Liver (tissue), 9 donors: ENCODE results near the gene DLL4. TPM values are rescaled to one million over a fixed set of nuclear protein-coding genes. Genes with fewer than 3 reads are reported as not detected.

Experiments
- DNase-seq: peaks from one replicate; pipeline ENCODE4 v3.0.0-alpha.2; 2017; ENCODE audit warnings: low spot score
- H3K27ac ChIP-seq, 2 donors: one replicate each; pipeline ENCODE4 v1.7.0; 2013; ENCODE audit warnings: inconsistent platforms in 2 of 2, low read length in 2 of 2, control low read depth in 1 of 2, low read depth in 1 of 2, mild to moderate bottlenecking in 1 of 2
- H3K27me3 ChIP-seq, 4 donors: one replicate each; pipeline versions ENCODE4 v1.6.1 to v1.7.0; 2013; ENCODE audit warnings: low read length in 3 of 4, inconsistent platforms in 1 of 4, mild to moderate bottlenecking in 1 of 4, moderate library complexity in 1 of 4; ENCODE audit not compliant: control insufficient read depth in 4 of 4, insufficient read depth in 4 of 4
- H3K36me3 ChIP-seq, 4 donors: one replicate each; pipeline versions ENCODE4 v1.6.1 to v1.7.0; 2013; ENCODE audit warnings: low read length in 3 of 4, mild to moderate bottlenecking in 3 of 4, low read depth in 1 of 4, moderate library complexity in 1 of 4; ENCODE audit not compliant: control insufficient read depth in 4 of 4, insufficient read depth in 3 of 4
- H3K4me1 ChIP-seq, 4 donors: one replicate each; pipeline versions ENCODE4 v1.6.1 to v1.7.0; 2013; ENCODE audit warnings: low read length in 3 of 4, mild to moderate bottlenecking in 3 of 4, moderate library complexity in 1 of 4; ENCODE audit not compliant: control insufficient read depth in 4 of 4, insufficient read depth in 4 of 4
- H3K4me3 ChIP-seq, 3 donors: one replicate each; pipeline versions ENCODE4 v1.6.1 to v1.7.0; 2013; ENCODE audit warnings: low read length in 3 of 3, control low read depth in 1 of 3, low read depth in 1 of 3, mild to moderate bottlenecking in 1 of 3
- H3K9ac ChIP-seq, 2 donors: one replicate each; pipeline ENCODE4 v1.7.0; 2013; ENCODE audit warnings: low read length in 2 of 2, mild to moderate bottlenecking in 2 of 2, moderate library complexity in 2 of 2, control low read depth in 1 of 2, low read depth in 1 of 2
- H3K9me3 ChIP-seq, 4 donors: one replicate each; pipeline versions ENCODE4 v1.6.1 to v1.7.0; 2013; ENCODE audit warnings: low read length in 3 of 4; ENCODE audit not compliant: control insufficient read depth in 4 of 4
- ATF3 ChIP-seq: IDR thresholded peaks from 2 replicates; pipeline ENCODE4 v1.6.1; 2016; ENCODE audit warnings: antibody characterized with exemption
- CTCF ChIP-seq: fragments of 150-350 bp; IDR thresholded peaks from 2 replicates; pipeline ENCODE4 v1.5.1; 2017; ENCODE audit warnings: improper control_type of control experiment, low read depth, low read length; ENCODE audit not compliant: missing input control
- EGR1 ChIP-seq, 2 donors: IDR thresholded peaks; 2 replicates each; pipeline ENCODE4 v1.6.1; 2016 to 2018; ENCODE audit warnings: antibody characterized with exemption in 2 of 2, low read depth in 2 of 2
- FOXA1 ChIP-seq: IDR thresholded peaks from 2 replicates; pipeline ENCODE4 v1.6.1; 2016; ENCODE audit warnings: antibody characterized with exemption
- FOXA2 ChIP-seq: IDR thresholded peaks from 2 replicates; pipeline ENCODE4 v1.6.1; 2016; ENCODE audit warnings: antibody characterized with exemption
- GABPA ChIP-seq, 2 donors: IDR thresholded peaks in 1 of 2; conservative IDR thresholded peaks in 1 of 2; 2 replicates each; pipeline ENCODE4 v1.6.1; 2016; ENCODE audit warnings: antibody characterized with exemption in 2 of 2, mild to moderate bottlenecking in 1 of 2, moderate library complexity in 1 of 2
- HNF4A ChIP-seq, 2 donors: conservative IDR thresholded peaks; 2 replicates each; pipeline ENCODE4 v1.6.1; 2016; ENCODE audit warnings: antibody characterized with exemption in 2 of 2, mild to moderate bottlenecking in 2 of 2
- HNF4G ChIP-seq: IDR thresholded peaks from 2 replicates; pipeline ENCODE4 v1.6.1; 2016; ENCODE audit warnings: antibody characterized with exemption
- JUND ChIP-seq, 2 donors: IDR thresholded peaks; 2 replicates each; pipeline ENCODE4 v1.6.1; 2016; ENCODE audit warnings: antibody characterized with exemption in 2 of 2
- NR2F2 ChIP-seq: IDR thresholded peaks from 2 replicates; pipeline ENCODE4 v1.6.1; 2016; ENCODE audit warnings: antibody characterized with exemption
- RAD21 ChIP-seq, 2 donors: IDR thresholded peaks; 2 replicates each; pipeline ENCODE4 v1.6.1; 2016; ENCODE audit warnings: antibody characterized with exemption in 2 of 2, mild to moderate bottlenecking in 2 of 2
- RXRA ChIP-seq, 2 donors: IDR thresholded peaks; 2 replicates each; pipeline ENCODE4 v1.6.1; 2017 to 2018; ENCODE audit warnings: antibody characterized with exemption in 2 of 2, mild to moderate bottlenecking in 1 of 2
- SP1 ChIP-seq: IDR thresholded peaks from 2 replicates; pipeline ENCODE4 v1.6.1; 2018; ENCODE audit warnings: antibody characterized with exemption, mild to moderate bottlenecking
- TAF1 ChIP-seq: conservative IDR thresholded peaks from 2 replicates; pipeline ENCODE4 v1.6.1; 2016; ENCODE audit warnings: antibody characterized with exemption, mild to moderate bottlenecking
- YY1 ChIP-seq: IDR thresholded peaks from 2 replicates; pipeline ENCODE4 v1.6.1; 2016; ENCODE audit warnings: antibody characterized with exemption, mild to moderate bottlenecking
- ZBTB33 ChIP-seq: IDR thresholded peaks from 2 replicates; pipeline ENCODE4 v1.6.1; 2016; ENCODE audit warnings: antibody characterized with exemption
- WGBS: extraction: QIAGEN DNeasy Blood & Tissue Kit; methylation state at CpG from one replicate; pipeline ENCODE4 v1.1.7; 2013; 5-methylcytosine and 5-hydroxymethylcytosine counted together
- polyA plus RNA-seq, 2 donors: library from polyadenylated mRNA; stranded (reverse) in 1 of 2; unstranded in 1 of 2; fragments of 200-250 nt in 1 of 2; fragments of >200 nt in 1 of 2; fragmentation: Nextera tagmentation in 1 of 2; extraction: Ambion mirVana in 1 of 2; gene quantifications; one replicate each; pipeline versions ENCODE4 v1.2.1 to v1.2.3, GENCODE V29; 2013 to 2015
- total RNA-seq, 2 donors: library from RNA; depleted of rRNA; stranded (reverse); fragments of >200 nt; gene quantifications; one replicate each; pipeline ENCODE4 v1.2.3, GENCODE V29; 2014
- TF ChIP-seq, protein P1 (sequence below): IDR thresholded peaks from 2 replicates; pipeline ENCODE4 v1.6.1; 2016; ENCODE audit warnings: antibody characterized with exemption, mild to moderate bottlenecking
- TF ChIP-seq, protein P2 (sequence below): IDR thresholded peaks from 2 replicates; pipeline ENCODE4 v1.6.1; 2016; ENCODE audit warnings: antibody characterized with exemption
- donor health status: healthy.
- donor health status: healthy.
- donor health status: healthy.
- donor health status: healthy.
- donor health status: healthy.

The DLL4 gene
- total and polyA plus RNA-seq, 4 donors, result 2.1 to 3.8 (median 3.0) TPM

- H3K4me1 ChIP-seq, result peaks cover 10 to 24% (median 15%) of the 10 kb centered on the region in 4 donors
- WGBS, result 69% methylated on average over 10 of the region's 10 CpGs
- H3K36me3 ChIP-seq, result no peaks in the 10 kb centered on the region
- TF ChIP-seq NR2F2 (no peak), ZBTB33 (no peak), HNF4A (conservative IDR thresholded peaks at IDR 0.05) (no peak), RAD21 (IDR thresholded peaks at IDR 0.05) (no peak), CTCF (no peak), ATF3 (no peak), EGR1 (IDR thresholded peaks at IDR 0.05; ENCODE audit: low read depth in 2 of 2) (no peak), TAF1 (no peak), FOXA2 (no peak), JUND (IDR thresholded peaks at IDR 0.05) (no peak), YY1 (no peak), SP1 (no peak), RXRA (IDR thresholded peaks at IDR 0.05) (no peak), FOXA1 (no peak), GABPA (IDR thresholded peaks at IDR 0.05 in 1 of 2, conservative IDR thresholded peaks at IDR 0.05 in 1 of 2) (no peak), HNF4G (no peak)
- TF ChIP-seq, protein P1, sequence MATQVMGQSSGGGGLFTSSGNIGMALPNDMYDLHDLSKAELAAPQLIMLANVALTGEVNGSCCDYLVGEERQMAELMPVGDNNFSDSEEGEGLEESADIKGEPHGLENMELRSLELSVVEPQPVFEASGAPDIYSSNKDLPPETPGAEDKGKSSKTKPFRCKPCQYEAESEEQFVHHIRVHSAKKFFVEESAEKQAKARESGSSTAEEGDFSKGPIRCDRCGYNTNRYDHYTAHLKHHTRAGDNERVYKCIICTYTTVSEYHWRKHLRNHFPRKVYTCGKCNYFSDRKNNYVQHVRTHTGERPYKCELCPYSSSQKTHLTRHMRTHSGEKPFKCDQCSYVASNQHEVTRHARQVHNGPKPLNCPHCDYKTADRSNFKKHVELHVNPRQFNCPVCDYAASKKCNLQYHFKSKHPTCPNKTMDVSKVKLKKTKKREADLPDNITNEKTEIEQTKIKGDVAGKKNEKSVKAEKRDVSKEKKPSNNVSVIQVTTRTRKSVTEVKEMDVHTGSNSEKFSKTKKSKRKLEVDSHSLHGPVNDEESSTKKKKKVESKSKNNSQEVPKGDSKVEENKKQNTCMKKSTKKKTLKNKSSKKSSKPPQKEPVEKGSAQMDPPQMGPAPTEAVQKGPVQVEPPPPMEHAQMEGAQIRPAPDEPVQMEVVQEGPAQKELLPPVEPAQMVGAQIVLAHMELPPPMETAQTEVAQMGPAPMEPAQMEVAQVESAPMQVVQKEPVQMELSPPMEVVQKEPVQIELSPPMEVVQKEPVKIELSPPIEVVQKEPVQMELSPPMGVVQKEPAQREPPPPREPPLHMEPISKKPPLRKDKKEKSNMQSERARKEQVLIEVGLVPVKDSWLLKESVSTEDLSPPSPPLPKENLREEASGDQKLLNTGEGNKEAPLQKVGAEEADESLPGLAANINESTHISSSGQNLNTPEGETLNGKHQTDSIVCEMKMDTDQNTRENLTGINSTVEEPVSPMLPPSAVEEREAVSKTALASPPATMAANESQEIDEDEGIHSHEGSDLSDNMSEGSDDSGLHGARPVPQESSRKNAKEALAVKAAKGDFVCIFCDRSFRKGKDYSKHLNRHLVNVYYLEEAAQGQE, result no peak
- TF ChIP-seq, protein P2, sequence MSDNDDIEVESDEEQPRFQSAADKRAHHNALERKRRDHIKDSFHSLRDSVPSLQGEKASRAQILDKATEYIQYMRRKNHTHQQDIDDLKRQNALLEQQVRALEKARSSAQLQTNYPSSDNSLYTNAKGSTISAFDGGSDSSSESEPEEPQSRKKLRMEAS, result no peak
- peaks cover 0 to 2% (median 0%) of the 10 kb centered on the region in 4 donors for H3K27me3 ChIP-seq
- DNase-seq, result no peak
- no peaks in the 10 kb centered on the region for H3K9me3 ChIP-seq
- H3K9ac ChIP-seq, result no peak overlapping the region
- H3K4me3 ChIP-seq, result no peak overlapping the region
- no peak overlapping the region for H3K27ac ChIP-seq
These were observed 6.5 kb upstream of the DLL4 start for GRCh38 chr15:40922608-40923005.
